ENCODE results near the gene NPLOC4. TPM values are rescaled to one million over a fixed set of nuclear protein-coding genes. Genes with fewer than 3 reads are reported as not detected.

Gene NPLOC4
- total RNA-seq, 1 experiment from 2014 or later: 146 TPM

DNA sequence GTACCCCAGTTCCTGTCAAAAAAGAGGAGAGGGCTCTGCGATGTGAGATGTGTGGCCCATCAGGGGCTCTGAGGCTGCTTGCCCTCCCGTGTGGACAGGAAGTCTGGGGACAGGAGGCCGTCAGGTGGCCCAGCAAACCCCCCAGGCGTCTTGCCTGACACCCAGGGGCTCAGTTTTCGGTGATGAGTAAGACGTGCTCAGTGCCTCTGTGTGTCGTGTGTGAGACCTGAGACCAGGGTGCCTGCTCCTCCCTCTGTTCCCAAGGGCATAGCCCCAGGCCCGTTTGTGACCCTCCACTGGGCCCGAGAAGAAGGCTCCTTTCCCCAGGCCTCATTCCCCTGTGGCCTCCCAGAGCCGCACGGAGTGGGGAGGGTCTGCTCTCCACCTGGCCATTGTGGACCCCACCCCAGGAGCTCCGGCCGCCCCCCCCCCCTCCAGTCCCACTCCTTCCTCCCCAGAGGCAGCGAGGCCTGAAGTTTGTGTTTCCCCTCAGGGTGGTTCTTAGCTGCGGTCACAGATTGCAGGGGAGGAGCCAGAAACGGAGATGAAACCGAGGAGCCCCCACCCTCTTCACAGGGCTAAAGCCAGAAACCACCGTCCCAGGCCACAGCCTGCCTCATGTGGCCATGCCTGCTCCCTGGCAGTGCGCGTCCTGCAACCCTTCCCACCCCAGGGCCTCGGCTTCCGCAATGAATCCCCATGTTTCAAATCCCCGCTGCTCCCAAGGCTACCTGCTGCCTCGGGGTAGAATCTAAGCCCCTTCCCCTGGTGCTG is 119.4 kb downstream of the NPLOC4 start:
- Mint-ChIP-seq H3K4me3 (ENCODE audit: low read depth, unreplicated experiment) (peak overlapping the region; percentile 100), H3K4me1 (ENCODE audit: low read depth, unreplicated experiment) (peaks cover 17% of the 10 kb centered on the region), H3K27me3 (ENCODE audit: unreplicated experiment) (no peaks in the 10 kb centered on the region), H3K27ac (ENCODE audit: unreplicated experiment) (peak overlapping the region; percentile 88), H3K36me3 (ENCODE audit: insufficient read depth, unreplicated experiment) (peaks cover 72% of the 10 kb centered on the region), H3K9me3 (ENCODE audit: low read depth, unreplicated experiment) (no peaks in the 10 kb centered on the region)
- TF ChIP-seq, protein P1, sequence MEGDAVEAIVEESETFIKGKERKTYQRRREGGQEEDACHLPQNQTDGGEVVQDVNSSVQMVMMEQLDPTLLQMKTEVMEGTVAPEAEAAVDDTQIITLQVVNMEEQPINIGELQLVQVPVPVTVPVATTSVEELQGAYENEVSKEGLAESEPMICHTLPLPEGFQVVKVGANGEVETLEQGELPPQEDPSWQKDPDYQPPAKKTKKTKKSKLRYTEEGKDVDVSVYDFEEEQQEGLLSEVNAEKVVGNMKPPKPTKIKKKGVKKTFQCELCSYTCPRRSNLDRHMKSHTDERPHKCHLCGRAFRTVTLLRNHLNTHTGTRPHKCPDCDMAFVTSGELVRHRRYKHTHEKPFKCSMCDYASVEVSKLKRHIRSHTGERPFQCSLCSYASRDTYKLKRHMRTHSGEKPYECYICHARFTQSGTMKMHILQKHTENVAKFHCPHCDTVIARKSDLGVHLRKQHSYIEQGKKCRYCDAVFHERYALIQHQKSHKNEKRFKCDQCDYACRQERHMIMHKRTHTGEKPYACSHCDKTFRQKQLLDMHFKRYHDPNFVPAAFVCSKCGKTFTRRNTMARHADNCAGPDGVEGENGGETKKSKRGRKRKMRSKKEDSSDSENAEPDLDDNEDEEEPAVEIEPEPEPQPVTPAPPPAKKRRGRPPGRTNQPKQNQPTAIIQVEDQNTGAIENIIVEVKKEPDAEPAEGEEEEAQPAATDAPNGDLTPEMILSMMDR (IDR thresholded peaks at IDR 0.05; ENCODE audit: unreplicated experiment): no peak
- CTCF ChIA-PET: interaction anchor here (0.6 to 1.4 kb wide), 3 partner anchors 35 to 82 kb away, joined by 3 to 6 read pairs (median 3); no protein-coding TSS in a partner anchor
- intact Hi-C loops (cut with micrococcal nuclease; ENCODE audit: unreplicated experiment): loop anchor here (10.0 kb wide), 1 partner anchor 473 kb away; no protein-coding TSS in a partner anchor
- DNase-seq: no peak
- BruUV-seq (replicated peaks): no TSS peak

DNA sequence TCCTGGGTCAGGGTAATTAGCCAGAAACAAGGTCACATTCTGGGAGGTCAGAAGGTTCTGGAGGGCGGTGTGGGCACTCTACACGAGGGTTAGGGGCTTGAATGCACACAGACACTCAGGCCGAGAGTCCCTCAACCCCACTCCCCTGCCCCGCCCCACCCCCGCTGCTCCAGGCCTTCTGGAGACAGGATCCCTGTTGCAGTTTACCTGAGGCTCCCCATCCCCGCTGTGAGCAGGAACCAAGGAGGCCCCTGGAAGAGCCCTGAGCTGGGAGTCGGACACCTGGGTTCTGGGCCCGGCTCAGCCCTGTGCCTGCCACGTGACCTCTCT is 119.9 kb downstream of the NPLOC4 start:
- intact Hi-C loops (cut with micrococcal nuclease; ENCODE audit: unreplicated experiment): loop anchor here (10.0 kb wide), 1 partner anchor 472 kb away; no protein-coding TSS in a partner anchor
- BruUV-seq (replicated peaks): no TSS peak
- H3K27me3 Mint-ChIP-seq (ENCODE audit: unreplicated experiment): no peaks in the 10 kb centered on the region
- peaks cover 78% of the 10 kb centered on the region for H3K36me3 Mint-ChIP-seq (ENCODE audit: insufficient read depth, unreplicated experiment)
- TF ChIP-seq, protein P1 (IDR thresholded peaks at IDR 0.05; ENCODE audit: unreplicated experiment): no peak
- no peak for DNase-seq
- CTCF ChIA-PET: interaction anchor here (0.6 kb wide), 1 partner anchor 35 kb away, joined by 3 read pairs; no protein-coding TSS in a partner anchor
- no peaks in the 10 kb centered on the region for H3K9me3 Mint-ChIP-seq (ENCODE audit: low read depth, unreplicated experiment)
- H3K27ac Mint-ChIP-seq (ENCODE audit: unreplicated experiment): peak overlapping the region; percentile 77
- peak overlapping the region; percentile 100 for H3K4me3 Mint-ChIP-seq (ENCODE audit: low read depth, unreplicated experiment)
- H3K4me1 Mint-ChIP-seq (ENCODE audit: low read depth, unreplicated experiment): peaks cover 17% of the 10 kb centered on the region

DNA sequence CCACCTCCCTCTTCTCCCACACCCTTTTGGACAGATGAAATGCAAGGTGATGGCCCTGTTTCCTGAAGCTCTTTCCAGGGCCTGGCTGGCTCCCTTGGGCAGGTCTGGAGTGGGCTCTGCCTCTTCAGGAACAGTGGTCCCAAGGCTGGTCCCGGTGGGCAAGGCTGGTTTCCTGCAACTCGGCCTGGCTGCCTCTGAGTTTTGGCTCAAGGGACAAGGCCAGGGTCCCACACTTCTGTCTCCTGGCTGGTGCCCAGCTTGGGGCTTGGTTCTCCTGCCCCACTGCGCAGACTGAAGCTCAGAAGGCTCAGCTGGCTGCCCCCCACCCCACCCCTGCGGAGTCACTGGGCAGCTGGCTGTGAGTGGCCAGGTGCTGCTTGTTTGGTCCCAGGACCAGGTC is 120.5 kb downstream of the NPLOC4 start:
- intact Hi-C loops (cut with micrococcal nuclease; ENCODE audit: unreplicated experiment): loop anchor here (10.0 kb wide), 1 partner anchor 472 kb away; no protein-coding TSS in a partner anchor
- CTCF ChIA-PET: no interaction called here
- Mint-ChIP-seq H3K4me1 (ENCODE audit: low read depth, unreplicated experiment) (peaks cover 20% of the 10 kb centered on the region), H3K9me3 (ENCODE audit: low read depth, unreplicated experiment) (no peaks in the 10 kb centered on the region), H3K27me3 (ENCODE audit: unreplicated experiment) (no peaks in the 10 kb centered on the region), H3K27ac (ENCODE audit: unreplicated experiment) (peak overlapping the region; percentile 77), H3K36me3 (ENCODE audit: insufficient read depth, unreplicated experiment) (peaks cover 83% of the 10 kb centered on the region), H3K4me3 (ENCODE audit: low read depth, unreplicated experiment) (peak overlapping the region; percentile 100)
- no peak for DNase-seq
- no TSS peak for BruUV-seq (replicated peaks)
- TF ChIP-seq, protein P1 (IDR thresholded peaks at IDR 0.05; ENCODE audit: unreplicated experiment): no peak

DNA sequence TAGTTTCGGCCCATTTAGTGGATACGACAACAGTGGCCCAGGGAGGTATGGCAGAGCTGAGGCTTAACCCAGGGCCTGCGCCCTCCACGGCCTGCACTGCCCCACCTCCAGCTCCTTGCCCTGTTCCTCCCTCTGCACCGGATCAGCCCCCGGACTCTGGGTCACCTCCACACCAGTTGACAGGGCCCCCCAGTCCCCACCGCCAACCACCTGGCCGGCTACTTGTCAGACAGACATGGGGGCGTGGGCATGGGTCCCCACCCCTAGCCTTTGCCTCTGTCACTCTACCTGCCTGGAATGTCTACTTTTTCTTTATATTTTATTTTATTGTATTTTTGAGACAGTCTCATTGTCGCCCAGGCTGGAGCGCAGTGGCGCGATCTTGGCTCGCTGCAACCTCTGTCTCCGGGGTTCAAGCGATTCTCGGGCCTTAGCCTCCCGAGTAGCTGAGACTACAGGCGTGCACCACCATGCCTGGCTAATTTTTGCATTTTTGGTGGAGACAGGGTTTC is 121.3 kb downstream of the NPLOC4 start:
- no TSS peak for BruUV-seq (replicated peaks)
- Mint-ChIP-seq H3K4me1 (ENCODE audit: low read depth, unreplicated experiment) (peaks cover 25% of the 10 kb centered on the region), H3K27ac (ENCODE audit: unreplicated experiment) (peak overlapping the region; percentile 77), H3K36me3 (ENCODE audit: insufficient read depth, unreplicated experiment) (peaks cover 88% of the 10 kb centered on the region), H3K27me3 (ENCODE audit: unreplicated experiment) (no peaks in the 10 kb centered on the region), H3K9me3 (ENCODE audit: low read depth, unreplicated experiment) (no peaks in the 10 kb centered on the region), H3K4me3 (ENCODE audit: low read depth, unreplicated experiment) (peak overlapping the region; percentile 100)
- intact Hi-C loops (cut with micrococcal nuclease; ENCODE audit: unreplicated experiment): loop anchor here (10.0 kb wide), 1 partner anchor 471 kb away; no protein-coding TSS in a partner anchor
- no peak for DNase-seq
- TF ChIP-seq, protein P1 (IDR thresholded peaks at IDR 0.05; ENCODE audit: unreplicated experiment): no peak
- CTCF ChIA-PET: interaction anchor here (0.6 kb wide), 1 partner anchor 9 kb away, joined by 3 read pairs; no protein-coding TSS in a partner anchor
